ENCODE measurements around the gene EYS. TPM values are rescaled to one million over a fixed set of nuclear protein-coding genes. Genes with fewer than 3 reads are reported as not detected.

EYS gene
- total RNA-seq, 1 donor from 2014 or later = not detected

- Mint-ChIP-seq H3K9me3 (ENCODE audit: unreplicated experiment) (peaks cover 4% of the 10 kb centered on the region), H3K27ac (ENCODE audit: unreplicated experiment) (peak overlapping the region; percentile 20), H3K36me3 (ENCODE audit: unreplicated experiment) (no peaks in the 10 kb centered on the region), H3K27me3 (ENCODE audit: unreplicated experiment) (peaks cover 3% of the 10 kb centered on the region), H3K4me1 (ENCODE audit: unreplicated experiment) (peaks cover 32% of the 10 kb centered on the region), H3K4me3 (ENCODE audit: unreplicated experiment) (peak overlapping the region; percentile 19)
- TF ChIP-seq CTCF (IDR thresholded peaks at IDR 0.05) = no peak
- DNase-seq (ENCODE audit: extremely low spot score, unreplicated experiment) = no peak
Measured at GRCh38 chr6:64890609-64891008, 816.4 kb downstream of the EYS start.

- Mint-ChIP-seq H3K27me3 (ENCODE audit: unreplicated experiment) (peaks cover 3% of the 10 kb centered on the region), H3K4me1 (ENCODE audit: unreplicated experiment) (peaks cover 36% of the 10 kb centered on the region), H3K36me3 (ENCODE audit: unreplicated experiment) (no peaks in the 10 kb centered on the region), H3K4me3 (ENCODE audit: unreplicated experiment) (no peak overlapping the region), H3K9me3 (ENCODE audit: unreplicated experiment) (peaks cover 4% of the 10 kb centered on the region), H3K27ac (ENCODE audit: unreplicated experiment) (no peak overlapping the region)
- DNase-seq (ENCODE audit: extremely low spot score, unreplicated experiment) = no peak
- no peak for TF ChIP-seq CTCF (IDR thresholded peaks at IDR 0.05)
Measured at GRCh38 chr6:64889144-64889543, 817.9 kb downstream of the EYS start.

- no peak overlapping the region for H3K4me3 Mint-ChIP-seq (ENCODE audit: unreplicated experiment)
Measured at GRCh38 chr6:64874776-64875175, 832.2 kb downstream of the EYS start.

GRCh38 chr6:64872633-64873032, 834.4 kb downstream of the EYS start:
- peaks cover 34% of the 10 kb centered on the region for H3K27me3 Mint-ChIP-seq (ENCODE audit: unreplicated experiment)
- no peak overlapping the region for H3K27ac Mint-ChIP-seq (ENCODE audit: unreplicated experiment)
- no peak for TF ChIP-seq CTCF (IDR thresholded peaks at IDR 0.05)

More at GRCh38 chr6:64874776-64875175, 832.2 kb downstream of the EYS start:
- Mint-ChIP-seq H3K27me3 (ENCODE audit: unreplicated experiment) (peaks cover 32% of the 10 kb centered on the region), H3K36me3 (ENCODE audit: unreplicated experiment) (no peaks in the 10 kb centered on the region), H3K9me3 (ENCODE audit: unreplicated experiment) (no peaks in the 10 kb centered on the region), H3K27ac (ENCODE audit: unreplicated experiment) (no peak overlapping the region), H3K4me1 (ENCODE audit: unreplicated experiment) (no peaks in the 10 kb centered on the region)
- no peak for DNase-seq (ENCODE audit: extremely low spot score, unreplicated experiment)
- no peak for TF ChIP-seq CTCF (IDR thresholded peaks at IDR 0.05)

GRCh38 chr6:64861039-64861651, 845.9 kb downstream of the EYS start:
- TF ChIP-seq CTCF (IDR thresholded peaks at IDR 0.05) = no peak

More at GRCh38 chr6:64872633-64873032, 834.4 kb downstream of the EYS start:
- no peaks in the 10 kb centered on the region for H3K36me3 Mint-ChIP-seq (ENCODE audit: unreplicated experiment)
- no peak overlapping the region for H3K4me3 Mint-ChIP-seq (ENCODE audit: unreplicated experiment)
- H3K4me1 Mint-ChIP-seq (ENCODE audit: unreplicated experiment) = no peaks in the 10 kb centered on the region
- DNase-seq (ENCODE audit: extremely low spot score, unreplicated experiment) = no peak
- no peaks in the 10 kb centered on the region for H3K9me3 Mint-ChIP-seq (ENCODE audit: unreplicated experiment)

More at GRCh38 chr6:64861039-64861651, 845.9 kb downstream of the EYS start:
- DNase-seq (ENCODE audit: extremely low spot score, unreplicated experiment) = no peak
- H3K9me3 Mint-ChIP-seq (ENCODE audit: unreplicated experiment) = peaks cover 4% of the 10 kb centered on the region
- H3K36me3 Mint-ChIP-seq (ENCODE audit: unreplicated experiment) = no peaks in the 10 kb centered on the region
- peaks cover 13% of the 10 kb centered on the region for H3K27me3 Mint-ChIP-seq (ENCODE audit: unreplicated experiment)
- H3K27ac Mint-ChIP-seq (ENCODE audit: unreplicated experiment) = no peak overlapping the region
- H3K4me1 Mint-ChIP-seq (ENCODE audit: unreplicated experiment) = no peaks in the 10 kb centered on the region
- H3K4me3 Mint-ChIP-seq (ENCODE audit: unreplicated experiment) = no peak overlapping the region
